GM23248 (cell line): ENCODE measurements around the gene XG.

Experiments used
- EZH2 ChIP-seq: fragments of 200-600 bp; sonication (generic); IDR thresholded peaks from 2 replicates; pipeline ENCODE4 v1.6.1; 2018; ENCODE audit warnings: antibody characterized with exemption, mild to moderate bottlenecking; ENCODE audit not compliant: insufficient read depth, poor library complexity, severe bottlenecking
- EZH2phosphoT487 ChIP-seq: fragments of 200-600 bp; sonication (generic); IDR thresholded peaks from 2 replicates; pipeline ENCODE4 v1.6.1; 2018; ENCODE audit warnings: antibody characterized with exemption, moderate library complexity, mild to moderate bottlenecking, low read depth; ENCODE audit not compliant: insufficient read depth

DNA sequence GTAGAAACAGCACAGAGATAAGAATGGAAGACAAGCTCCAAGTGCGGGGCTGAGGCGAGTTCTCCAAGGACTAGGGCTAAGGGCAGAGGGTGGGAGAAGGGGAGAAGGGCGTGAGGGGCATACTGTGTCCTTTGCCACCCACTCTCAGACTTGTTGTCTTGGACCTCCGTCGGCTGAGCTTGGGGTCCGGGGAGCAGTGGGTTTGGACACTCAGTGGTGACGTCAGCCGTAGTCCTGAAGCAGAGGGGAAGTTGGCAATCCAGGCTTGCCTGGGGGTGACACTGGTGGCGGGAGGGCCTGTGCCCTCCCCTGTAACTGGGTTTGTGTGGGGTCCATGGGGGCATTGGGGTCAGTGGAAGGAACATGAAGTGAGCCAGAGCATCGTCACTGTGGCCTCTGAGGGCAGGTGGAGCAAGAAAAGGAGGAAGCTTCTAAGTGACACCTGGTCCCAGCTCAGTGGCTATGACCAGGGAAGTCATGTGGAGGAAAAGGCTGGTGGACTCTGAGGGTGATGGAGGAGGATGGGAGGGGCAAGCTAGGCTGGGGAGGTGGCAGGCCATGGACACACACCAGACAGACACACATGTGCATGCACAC is 43.1 kb upstream of the XG start:
- no peak for TF ChIP-seq EZH2
- no peak for TF ChIP-seq EZH2phosphoT487
